Karpas-422 (cell line): ENCODE data around the gene REXO5. TPM values are rescaled to one million over a fixed set of nuclear protein-coding genes. Genes with fewer than 3 reads are reported as not detected.
"Not testable (repeated sequence)": the region's sequence is repeated elsewhere in the genome, so short reads cannot be mapped to it uniquely, and the experiment has no call there.

ENCODE experiments used
- DNase-seq: peaks from one replicate; pipeline ENCODE4 v3.0.0-alpha.2; 2015
- H2AFZ ChIP-seq: fragments of 200-600 bp; sonication (generic); 2 replicates; pipeline ENCODE4 v1.6.1; 2014; ENCODE audit warnings: antibody characterized with exemption, low read length, mixed read lengths
- H3K27ac ChIP-seq: fragments of 200-600 bp; sonication (generic); 2 replicates; pipeline ENCODE4 v1.5.1; 2014; ENCODE audit warnings: mild to moderate bottlenecking, low read length, moderate library complexity
- H3K27me3 ChIP-seq: fragments of 200-600 bp; sonication (generic); 2 replicates; pipeline ENCODE4 v1.6.1; 2014; ENCODE audit warnings: low read length, mixed read lengths
- H3K36me3 ChIP-seq: fragments of 200-600 bp; sonication (generic); 2 replicates; pipeline ENCODE4 v1.6.1; 2014; ENCODE audit warnings: low read length, mixed read lengths; ENCODE audit not compliant: insufficient read depth
- H3K4me1 ChIP-seq: fragments of 200-600 bp; sonication (generic); 2 replicates; pipeline ENCODE4 v1.6.1; 2014; ENCODE audit warnings: mild to moderate bottlenecking, low read length, mixed read lengths
- H3K4me2 ChIP-seq: fragments of 200-600 bp; sonication (generic); 2 replicates; pipeline ENCODE4 v1.6.1; 2014; ENCODE audit warnings: low read length, low read depth, mild to moderate bottlenecking; ENCODE audit not compliant: poor library complexity, severe bottlenecking
- H3K4me3 ChIP-seq: fragments of 200-600 bp; sonication (generic); 2 replicates; pipeline ENCODE4 v1.5.1; 2014; ENCODE audit warnings: mild to moderate bottlenecking, antibody characterized with exemption, low read length, mixed read lengths
- H3K79me2 ChIP-seq: fragments of 200-600 bp; sonication (generic); 2 replicates; pipeline ENCODE4 v1.6.1; 2014; ENCODE audit warnings: mild to moderate bottlenecking, low read length, mixed read lengths
- H3K9ac ChIP-seq: fragments of 200-600 bp; sonication (generic); 2 replicates; pipeline ENCODE4 v1.6.0; 2014; ENCODE audit warnings: low read length
- H3K9me2 ChIP-seq: fragments of 200-600 bp; sonication (generic), shearing (Covaris generic); replicated peaks from 2 replicates; pipeline ENCODE4 v1.6.0; 2014; ENCODE audit warnings: mild to moderate bottlenecking, low read length, moderate library complexity; ENCODE audit not compliant: insufficient read depth
- H3K9me3 ChIP-seq: fragments of 300-700, 200-600 bp; sonication (generic); 2 replicates; pipeline ENCODE4 v1.6.1; 2014; ENCODE audit warnings: low read length, mixed read lengths
- H4K20me1 ChIP-seq: fragments of 200-600 bp; sonication (generic); 2 replicates; pipeline ENCODE4 v1.6.1; 2014; ENCODE audit warnings: mild to moderate bottlenecking, antibody characterized with exemption, low read length, low read depth; ENCODE audit not compliant: insufficient read depth
- total RNA-seq: library from RNA; depleted of rRNA; stranded (reverse); fragments of >200 nt; shearing (Covaris generic); gene quantifications from 2 replicates; pipeline ENCODE4 v1.2.3, GENCODE V29; 2014; ENCODE audit warnings: low replicate concordance

REXO5 gene
- total RNA-seq, 1 experiment from 2014 or later = 13.9 TPM

DNA sequence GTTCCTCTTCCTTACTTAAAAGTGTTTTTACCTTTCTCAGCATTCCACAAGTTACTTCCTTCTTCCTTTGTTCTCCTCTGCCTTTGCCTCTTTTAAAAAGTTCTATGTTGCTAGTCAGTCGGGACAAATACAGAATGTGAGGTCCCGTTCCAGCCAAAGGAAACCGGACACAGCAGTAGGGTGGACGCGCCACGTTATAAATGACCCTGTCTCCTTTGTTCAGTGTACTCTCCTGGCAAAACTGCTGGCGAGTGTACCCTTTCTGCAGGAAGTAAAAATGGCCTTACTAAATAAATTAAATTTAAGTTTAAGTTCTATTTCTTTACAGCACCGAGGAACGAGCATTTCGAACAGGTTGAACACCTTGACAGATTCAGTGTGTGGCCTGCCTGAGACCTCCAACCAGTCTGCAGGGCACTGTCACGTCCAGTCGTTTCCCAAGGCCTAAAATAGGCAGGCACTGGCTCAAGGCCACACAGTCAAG lies 601 bp upstream of the REXO5 start:
- H3K79me2 ChIP-seq = peaks cover 35% of the 10 kb centered on the region
- peak overlapping the region; percentile 83 for H2AFZ ChIP-seq
- peak overlapping the region; percentile 96 for H3K4me3 ChIP-seq
- peak overlapping the region; percentile 86 for H3K27ac ChIP-seq
- H3K36me3 ChIP-seq, H4K20me1 ChIP-seq, H3K27me3 ChIP-seq, H3K9me2 ChIP-seq, H3K9me3 ChIP-seq: not testable (repeated sequence)
- DNase-seq = peak; percentile 70
- peak overlapping the region; percentile 88 for H3K4me2 ChIP-seq
- peak overlapping the region; percentile 93 for H3K9ac ChIP-seq
- peaks cover 20% of the 10 kb centered on the region for H3K4me1 ChIP-seq

DNA sequence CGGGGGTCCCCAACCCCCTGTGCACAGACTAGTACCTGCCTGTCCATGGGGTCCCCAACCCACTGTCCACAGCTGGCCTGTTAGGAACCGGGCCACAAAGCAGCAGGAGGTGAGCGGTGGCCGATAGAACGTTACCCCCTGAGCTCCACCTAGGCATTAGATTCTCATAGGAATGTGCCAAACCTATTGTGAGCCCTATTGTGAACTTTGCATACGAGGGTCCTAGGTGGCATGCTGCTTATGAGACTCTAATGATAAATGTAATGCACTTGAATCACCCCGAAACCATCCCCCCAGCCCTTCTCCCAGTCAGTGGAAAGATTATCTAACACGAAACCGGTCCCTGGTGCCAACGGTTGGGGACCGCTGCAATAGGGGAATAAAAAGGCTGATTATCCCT lies 1.5 kb downstream of the REXO5 start:
- H3K9me2 ChIP-seq = no peaks in the 10 kb centered on the region
- no peaks in the 10 kb centered on the region for H4K20me1 ChIP-seq
- H3K9me3 ChIP-seq = no peaks in the 10 kb centered on the region
- H3K4me3 ChIP-seq = peak overlapping the region; percentile 96
- H3K9ac ChIP-seq = peak overlapping the region; percentile 93
- no peaks in the 10 kb centered on the region for H3K27me3 ChIP-seq
- DNase-seq = no peak
- peaks cover 35% of the 10 kb centered on the region for H3K79me2 ChIP-seq
- no peak overlapping the region for H2AFZ ChIP-seq
- no peak overlapping the region for H3K27ac ChIP-seq
- no peaks in the 10 kb centered on the region for H3K36me3 ChIP-seq
- peaks cover 20% of the 10 kb centered on the region for H3K4me1 ChIP-seq
- peak overlapping the region; percentile 88 for H3K4me2 ChIP-seq

DNA sequence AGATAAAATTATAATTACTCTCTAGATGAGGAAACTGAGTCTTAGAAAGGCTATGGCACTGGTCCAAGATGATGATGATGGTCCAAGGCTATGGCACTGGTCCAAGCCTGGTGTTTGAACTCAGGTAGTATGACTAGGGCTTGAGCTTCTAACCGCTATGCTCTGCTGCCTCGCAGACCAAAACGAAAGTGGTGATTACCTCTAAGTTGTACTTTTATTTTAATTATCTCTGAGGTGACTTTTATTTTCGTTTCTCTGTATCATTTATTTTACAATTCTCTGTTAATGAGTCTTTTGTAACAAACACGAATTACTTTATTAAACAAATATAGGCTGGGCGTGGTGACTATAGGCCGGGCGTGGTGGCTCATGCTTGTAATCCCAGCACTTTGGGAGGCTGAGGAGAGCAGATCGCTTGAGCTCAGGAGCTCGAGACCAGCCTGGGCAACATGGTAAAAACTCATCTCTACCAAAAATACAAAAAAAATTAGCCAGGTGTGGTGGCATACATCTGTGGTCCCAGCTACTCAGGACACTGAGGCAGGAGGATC lies 5.6 kb downstream of the REXO5 start:
- no peaks in the 10 kb centered on the region for H4K20me1 ChIP-seq
- no peak overlapping the region for H3K4me3 ChIP-seq
- H3K9ac ChIP-seq = no peak overlapping the region
- H2AFZ ChIP-seq = no peak overlapping the region
- no peak overlapping the region for H3K4me2 ChIP-seq
- no peaks in the 10 kb centered on the region for H3K9me2 ChIP-seq
- peaks cover 11% of the 10 kb centered on the region for H3K4me1 ChIP-seq
- no peak for DNase-seq
- no peaks in the 10 kb centered on the region for H3K9me3 ChIP-seq
- no peaks in the 10 kb centered on the region for H3K27me3 ChIP-seq
- peaks cover 6% of the 10 kb centered on the region; the same call in 1 of the 2 replicates for H3K36me3 ChIP-seq
- peaks cover 14% of the 10 kb centered on the region for H3K79me2 ChIP-seq
- H3K27ac ChIP-seq = no peak overlapping the region

DNA sequence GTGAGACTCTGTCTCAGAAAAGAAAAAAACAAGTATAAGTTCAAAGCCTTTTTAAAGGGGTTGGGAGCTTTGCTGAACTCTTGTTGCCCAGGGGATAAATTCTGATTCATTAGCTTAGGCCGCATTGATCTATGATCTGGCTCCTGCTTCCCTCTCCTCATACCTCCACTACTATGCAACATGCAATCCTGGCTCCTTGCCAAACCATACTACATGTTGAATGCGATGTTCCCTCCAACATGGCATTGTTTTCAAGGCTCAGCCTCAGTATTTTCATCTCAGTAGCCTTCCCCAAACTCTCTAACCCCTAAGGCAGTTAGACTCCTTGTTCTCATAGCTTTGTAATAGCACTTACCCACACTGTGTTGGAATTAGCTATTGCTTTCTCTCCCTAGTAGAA lies 6.2 kb downstream of the REXO5 start:
- Histone ChIP-seq H2AFZ (no peak overlapping the region), H4K20me1 (no peaks in the 10 kb centered on the region), H3K4me2 (no peak overlapping the region), H3K27me3 (no peaks in the 10 kb centered on the region), H3K4me3 (no peak overlapping the region), H3K79me2 (peaks cover 9% of the 10 kb centered on the region), H3K9me2 (no peaks in the 10 kb centered on the region), H3K27ac (no peak overlapping the region), H3K9ac (no peak overlapping the region), H3K9me3 (no peaks in the 10 kb centered on the region), H3K36me3 (peaks cover 6% of the 10 kb centered on the region; the same call in 1 of the 2 replicates), H3K4me1 (peaks cover 7% of the 10 kb centered on the region)
- DNase-seq = no peak

DNA sequence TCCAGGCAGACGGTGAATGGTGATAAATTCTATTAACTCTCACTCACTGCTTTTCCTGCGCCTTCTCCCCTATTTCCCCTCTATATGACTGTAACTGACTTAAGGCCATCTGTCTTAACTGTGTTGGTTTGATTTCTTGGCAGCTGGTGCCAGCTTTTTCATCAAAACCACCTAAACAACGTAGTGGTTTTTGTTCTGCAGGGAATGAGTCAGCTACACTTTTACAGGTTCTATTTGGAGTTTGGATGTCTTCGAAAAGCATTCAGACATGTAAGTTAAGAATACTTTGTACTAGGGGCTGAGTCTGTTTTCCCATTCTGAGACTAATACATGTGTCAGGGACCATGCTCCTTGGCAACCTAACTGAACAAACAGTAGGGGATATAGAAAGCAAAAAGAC lies 8.5 kb downstream of the REXO5 start:
- Histone ChIP-seq H3K9me2 (no peaks in the 10 kb centered on the region), H3K79me2 (no peaks in the 10 kb centered on the region), H3K4me1 (no peaks in the 10 kb centered on the region), H3K4me3 (no peak overlapping the region), H3K36me3 (peaks cover 10% of the 10 kb centered on the region; the same call in 1 of the 2 replicates), H3K27ac (no peak overlapping the region), H3K9me3 (no peaks in the 10 kb centered on the region), H3K4me2 (no peak overlapping the region), H3K27me3 (no peaks in the 10 kb centered on the region), H4K20me1 (no peaks in the 10 kb centered on the region), H2AFZ (no peak overlapping the region), H3K9ac (no peak overlapping the region)
- no peak for DNase-seq

DNA sequence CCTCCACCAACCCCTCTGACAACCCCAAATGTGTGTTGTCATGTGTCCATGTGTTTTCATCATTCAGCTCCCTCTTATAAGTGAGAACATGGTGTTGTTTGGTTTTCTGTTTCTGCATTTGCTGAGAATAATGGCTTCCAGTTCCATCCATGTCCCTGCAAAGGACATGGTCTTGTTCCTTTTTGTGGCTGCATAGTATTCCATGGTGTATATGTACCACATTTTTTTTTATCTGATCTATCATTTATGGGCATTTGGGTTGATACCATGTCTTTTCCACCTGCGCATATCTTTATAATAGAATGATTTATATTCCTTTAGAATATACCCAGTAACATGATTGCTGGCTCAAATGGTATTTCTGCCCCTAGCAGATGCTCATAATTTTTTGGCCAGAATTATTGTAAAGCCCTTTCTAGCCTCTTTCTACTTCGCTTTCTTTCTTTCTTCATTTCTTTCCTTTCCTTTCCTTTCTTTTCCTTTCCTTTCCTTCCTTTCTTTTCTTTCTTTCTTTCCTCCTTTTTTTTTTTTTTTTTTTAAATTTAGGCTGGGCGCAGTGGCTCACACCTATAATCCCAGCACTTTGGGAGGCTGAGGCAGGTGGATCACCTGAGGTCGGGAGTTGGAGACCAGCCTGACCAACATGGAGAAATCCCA lies 12.7 kb downstream of the REXO5 start:
- no peaks in the 10 kb centered on the region for H3K9me3 ChIP-seq
- H4K20me1 ChIP-seq = no peaks in the 10 kb centered on the region
- no peak for DNase-seq
- no peaks in the 10 kb centered on the region for H3K79me2 ChIP-seq
- no peak overlapping the region for H2AFZ ChIP-seq
- no peaks in the 10 kb centered on the region for H3K4me1 ChIP-seq
- no peak overlapping the region for H3K4me3 ChIP-seq
- no peak overlapping the region for H3K4me2 ChIP-seq
- no peak overlapping the region for H3K9ac ChIP-seq
- H3K27ac ChIP-seq = no peak overlapping the region
- H3K36me3 ChIP-seq = peaks cover 21% of the 10 kb centered on the region; the same call in 1 of the 2 replicates
- no peaks in the 10 kb centered on the region for H3K9me2 ChIP-seq
- H3K27me3 ChIP-seq = no peaks in the 10 kb centered on the region

DNA sequence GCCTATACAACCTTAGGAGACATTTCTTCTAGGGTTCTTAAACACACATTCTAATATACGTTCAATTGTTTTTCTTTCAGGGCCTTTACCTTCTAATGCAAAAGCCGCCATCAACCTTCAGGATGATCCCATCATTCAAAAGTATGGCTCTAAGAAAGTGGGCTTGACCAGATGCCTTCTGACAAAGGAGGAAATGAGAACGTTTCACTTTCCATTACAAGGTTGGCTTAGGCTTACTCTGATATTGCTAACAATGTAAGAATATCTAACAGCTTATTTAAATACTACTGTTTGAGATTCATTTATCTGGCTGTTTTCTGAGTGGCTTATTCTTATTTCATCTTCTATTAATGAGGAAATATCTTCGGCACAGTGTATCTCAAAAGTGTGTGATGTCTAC lies 15.4 kb downstream of the REXO5 start:
- no peak overlapping the region for H3K9ac ChIP-seq
- H3K36me3 ChIP-seq = peaks cover 25% of the 10 kb centered on the region; the same call in 1 of the 2 replicates
- H2AFZ ChIP-seq = no peak overlapping the region
- no peaks in the 10 kb centered on the region for H4K20me1 ChIP-seq
- no peak overlapping the region for H3K27ac ChIP-seq
- DNase-seq = no peak
- H3K4me1 ChIP-seq = no peaks in the 10 kb centered on the region
- no peaks in the 10 kb centered on the region for H3K9me3 ChIP-seq
- no peak overlapping the region for H3K4me2 ChIP-seq
- no peak overlapping the region for H3K4me3 ChIP-seq
- no peaks in the 10 kb centered on the region for H3K27me3 ChIP-seq
- H3K9me2 ChIP-seq = no peaks in the 10 kb centered on the region
- no peaks in the 10 kb centered on the region for H3K79me2 ChIP-seq

DNA sequence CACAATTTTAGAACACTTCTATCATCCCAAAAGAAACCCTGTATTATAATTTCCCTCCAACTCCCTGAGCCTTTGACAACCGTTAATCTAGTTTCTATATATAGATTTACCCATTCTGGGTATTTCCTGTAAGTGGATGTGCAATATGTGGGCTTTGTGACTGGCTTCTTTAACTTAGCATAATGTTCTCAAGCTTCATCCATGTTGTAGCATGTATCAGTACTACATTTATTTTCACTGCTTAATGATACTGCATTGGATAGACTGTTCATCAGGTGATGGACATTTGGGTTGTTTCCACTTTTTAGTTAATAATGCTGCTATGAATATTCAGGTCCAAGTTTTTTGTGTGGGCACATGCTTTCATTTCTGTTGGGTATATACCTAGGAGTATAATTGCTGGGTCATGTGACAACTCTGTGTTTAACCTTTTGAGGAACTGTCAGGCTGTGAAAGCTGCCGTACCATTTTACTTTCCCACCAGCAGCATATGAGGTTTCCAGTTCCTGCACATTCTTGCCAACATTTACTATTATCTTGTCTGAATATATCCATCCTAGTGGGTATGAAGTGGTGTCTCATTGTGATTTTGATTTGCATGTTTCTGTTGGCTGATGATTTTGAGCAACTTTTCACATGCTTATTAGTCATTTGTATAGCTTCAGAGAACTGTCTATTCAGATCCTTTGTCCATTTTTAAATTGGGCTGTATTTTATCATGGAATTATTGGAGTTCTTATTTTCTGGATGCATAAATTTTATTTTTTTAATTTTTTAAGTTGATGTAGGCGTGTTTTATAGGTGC lies 16.4 kb downstream of the REXO5 start:
- no peak overlapping the region for H3K27ac ChIP-seq

More for the DNA sequence above, 16.4 kb downstream of the REXO5 start:
- Histone ChIP-seq H3K9ac (no peak overlapping the region), H3K79me2 (no peaks in the 10 kb centered on the region), H3K27me3 (no peaks in the 10 kb centered on the region), H3K4me1 (no peaks in the 10 kb centered on the region), H3K4me3 (no peak overlapping the region), H3K9me2 (no peaks in the 10 kb centered on the region), H3K9me3 (no peaks in the 10 kb centered on the region), H3K4me2 (no peak overlapping the region), H3K36me3 (peaks cover 30% of the 10 kb centered on the region; the same call in 1 of the 2 replicates), H4K20me1 (no peaks in the 10 kb centered on the region), H2AFZ (no peak overlapping the region)
- no peak for DNase-seq
